Lower lobe of right lung (tissue), 2 donors: ENCODE data around the gene KCNIP3. TPM values are rescaled to one million over a fixed set of nuclear protein-coding genes. Genes with fewer than 3 reads are reported as not detected.

ENCODE experiments used
- ATAC-seq, 2 donors: fragments of 200-7000 bp; cut with Tn5 transposase; one replicate each; pipeline ENCODE4 v1.9.1; 2020 to 2022; ENCODE audit warnings: mild to moderate bottlenecking in 2 of 2, moderate library complexity in 2 of 2
- DNase-seq: peaks from one replicate; pipeline ENCODE4 v3.0.0-alpha.2; 2020
- H3K27ac ChIP-seq: fragments of 200-600 bp; one replicate; pipeline ENCODE4 v1.8.0; 2022
- H3K27me3 ChIP-seq: fragments of 200-600 bp; one replicate; pipeline ENCODE4 v1.8.0; 2022; ENCODE audit warnings: low read depth
- H3K36me3 ChIP-seq: fragments of 200-600 bp; one replicate; pipeline ENCODE4 v1.8.0; 2022; ENCODE audit warnings: mild to moderate bottlenecking
- H3K4me1 ChIP-seq: fragments of 200-600 bp; one replicate; pipeline ENCODE4 v1.8.0; 2022
- H3K4me3 ChIP-seq: fragments of 200-600 bp; one replicate; pipeline ENCODE4 v1.8.0; 2022; ENCODE audit warnings: mild to moderate bottlenecking
- H3K9me3 ChIP-seq: fragments of 200-600 bp; one replicate; pipeline ENCODE4 v1.8.0; 2022
- intact Hi-C: fragments of 100-400 bp; cut with DNase I; formaldehyde crosslinking; loops from one replicate; pipeline ENCODE4 v1.11.0; 2022
- total RNA-seq: library from RNA; stranded (reverse); fragmentation: NEBNext Ultra II Directional; extraction: Animal tissue kit (Norgen Biotek cat#: 25700); gene quantifications from one replicate; pipeline ENCODE4 v1.2.1, GENCODE V29; 2021
- TF ChIP-seq, protein P1 (sequence below): fragments of 200-600 bp; IDR thresholded peaks from one replicate; pipeline ENCODE4 v1.8.0; 2022; ENCODE audit warnings: antibody characterized with exemption, mild to moderate bottlenecking
- donor health status: DM: no; HTN: yes; CAD: no; lungs with severe emphysema.

KCNIP3 gene
- total RNA-seq, 1 donor from 2014 or later = 2.6 TPM

DNA sequence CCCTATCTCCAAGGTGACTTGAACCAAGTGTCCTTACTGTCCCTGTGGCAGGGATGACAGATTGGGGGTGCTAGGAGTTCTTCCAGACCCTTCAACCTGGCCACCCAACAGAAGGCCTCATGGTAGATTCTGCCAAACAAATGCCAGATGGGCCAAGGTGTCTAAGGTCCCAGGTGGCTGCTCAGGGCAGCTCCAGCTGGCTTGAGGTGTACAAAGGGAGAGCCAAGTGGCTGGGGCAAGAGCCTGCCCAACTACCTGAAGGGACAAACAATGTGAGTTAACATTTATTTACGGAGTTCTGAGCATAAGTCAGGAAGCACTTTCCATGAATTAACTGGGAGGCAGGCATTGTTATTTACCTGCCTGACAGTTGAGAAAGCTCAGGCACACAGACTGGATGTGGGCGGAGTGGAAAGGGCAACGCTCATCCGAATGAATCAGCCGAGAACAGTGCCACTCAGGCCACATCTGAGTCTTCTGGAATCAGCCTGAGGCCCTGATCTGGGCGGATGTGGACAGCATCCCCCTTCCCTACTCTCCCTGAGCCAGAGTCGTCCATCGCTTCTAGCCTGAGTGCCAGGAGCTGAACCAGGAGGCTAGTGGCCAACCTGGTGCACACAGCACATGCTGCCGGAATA, 4.4 kb upstream of the KCNIP3 start:
- no peaks in the 10 kb centered on the region for H3K36me3 ChIP-seq
- TF ChIP-seq, protein P1, sequence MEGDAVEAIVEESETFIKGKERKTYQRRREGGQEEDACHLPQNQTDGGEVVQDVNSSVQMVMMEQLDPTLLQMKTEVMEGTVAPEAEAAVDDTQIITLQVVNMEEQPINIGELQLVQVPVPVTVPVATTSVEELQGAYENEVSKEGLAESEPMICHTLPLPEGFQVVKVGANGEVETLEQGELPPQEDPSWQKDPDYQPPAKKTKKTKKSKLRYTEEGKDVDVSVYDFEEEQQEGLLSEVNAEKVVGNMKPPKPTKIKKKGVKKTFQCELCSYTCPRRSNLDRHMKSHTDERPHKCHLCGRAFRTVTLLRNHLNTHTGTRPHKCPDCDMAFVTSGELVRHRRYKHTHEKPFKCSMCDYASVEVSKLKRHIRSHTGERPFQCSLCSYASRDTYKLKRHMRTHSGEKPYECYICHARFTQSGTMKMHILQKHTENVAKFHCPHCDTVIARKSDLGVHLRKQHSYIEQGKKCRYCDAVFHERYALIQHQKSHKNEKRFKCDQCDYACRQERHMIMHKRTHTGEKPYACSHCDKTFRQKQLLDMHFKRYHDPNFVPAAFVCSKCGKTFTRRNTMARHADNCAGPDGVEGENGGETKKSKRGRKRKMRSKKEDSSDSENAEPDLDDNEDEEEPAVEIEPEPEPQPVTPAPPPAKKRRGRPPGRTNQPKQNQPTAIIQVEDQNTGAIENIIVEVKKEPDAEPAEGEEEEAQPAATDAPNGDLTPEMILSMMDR = no peak
- DNase-seq = no peak
- ATAC-seq = no peak
- H3K27ac ChIP-seq = no peak overlapping the region
- no peaks in the 10 kb centered on the region for H3K4me1 ChIP-seq
- intact Hi-C loops = no loop called here
- no peaks in the 10 kb centered on the region for H3K27me3 ChIP-seq
- peaks cover 13% of the 10 kb centered on the region for H3K9me3 ChIP-seq
- H3K4me3 ChIP-seq = no peak overlapping the region

DNA sequence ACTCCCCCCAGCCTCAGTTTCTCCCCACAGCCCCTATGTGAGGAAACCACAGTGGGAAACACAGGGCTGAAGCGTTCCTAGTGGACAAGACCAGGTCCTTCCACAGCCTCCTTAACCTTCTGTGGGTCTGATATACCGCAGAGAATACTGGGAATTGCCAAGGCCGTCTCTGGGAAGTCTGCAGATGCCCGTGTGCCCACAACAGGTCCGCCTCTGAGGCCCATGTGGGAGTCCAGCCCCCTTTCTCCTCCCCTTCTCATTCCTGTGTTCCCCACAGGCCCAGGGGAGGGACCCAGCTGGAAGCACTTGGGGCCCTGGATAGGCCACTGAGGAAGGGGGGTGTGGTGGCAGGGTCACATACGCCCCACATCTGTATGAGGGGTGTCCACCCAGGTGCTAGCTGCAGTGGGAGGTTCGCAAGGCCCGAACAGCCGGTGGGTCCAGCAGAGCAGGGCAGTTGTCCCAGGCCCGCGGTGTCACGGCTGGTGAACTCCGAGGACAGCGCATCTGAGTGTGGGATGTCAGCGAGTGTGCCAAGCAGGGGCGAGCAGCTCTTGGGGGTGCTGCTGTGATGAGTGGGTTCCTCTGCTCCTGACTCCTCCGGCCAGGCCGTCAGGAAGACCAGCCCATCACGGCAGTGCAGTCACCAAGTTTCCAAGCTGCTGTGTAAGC, 2.4 kb upstream of the KCNIP3 start:
- TF ChIP-seq, protein P1 = no peak
- Histone ChIP-seq H3K4me1 (no peaks in the 10 kb centered on the region), H3K27me3 (no peaks in the 10 kb centered on the region), H3K4me3 (no peak overlapping the region), H3K36me3 (no peaks in the 10 kb centered on the region), H3K9me3 (peaks cover 13% of the 10 kb centered on the region), H3K27ac (no peak overlapping the region)
- DNase-seq (no peak), ATAC-seq (no peak)
- intact Hi-C loops = no loop called here

DNA sequence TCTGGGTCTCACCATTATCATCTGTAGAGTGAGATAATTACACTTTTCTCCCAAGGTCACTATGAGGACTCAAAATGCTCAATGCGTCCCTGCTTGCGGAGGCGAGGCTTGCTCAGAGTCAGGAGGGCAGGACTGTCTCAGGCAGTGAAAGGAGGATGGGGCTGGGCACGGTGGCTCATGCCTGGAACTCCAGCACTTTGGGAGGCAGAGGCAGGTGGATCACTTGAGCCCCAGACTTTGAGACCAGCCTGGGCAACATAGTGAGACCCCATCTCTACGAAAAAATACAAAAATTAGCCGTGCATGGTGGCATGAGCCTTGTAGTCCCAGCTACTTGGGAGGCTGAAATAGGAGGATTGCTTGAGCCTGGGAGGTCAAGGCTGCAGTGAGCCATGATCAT, 1.8 kb upstream of the KCNIP3 start:
- DNase-seq (no peak), ATAC-seq (no peak)
- Histone ChIP-seq H3K4me1 (no peaks in the 10 kb centered on the region), H3K9me3 (peaks cover 11% of the 10 kb centered on the region), H3K36me3 (no peaks in the 10 kb centered on the region), H3K4me3 (no peak overlapping the region), H3K27ac (no peak overlapping the region), H3K27me3 (no peaks in the 10 kb centered on the region)
- TF ChIP-seq, protein P1 = no peak
- intact Hi-C loops = no loop called here

DNA sequence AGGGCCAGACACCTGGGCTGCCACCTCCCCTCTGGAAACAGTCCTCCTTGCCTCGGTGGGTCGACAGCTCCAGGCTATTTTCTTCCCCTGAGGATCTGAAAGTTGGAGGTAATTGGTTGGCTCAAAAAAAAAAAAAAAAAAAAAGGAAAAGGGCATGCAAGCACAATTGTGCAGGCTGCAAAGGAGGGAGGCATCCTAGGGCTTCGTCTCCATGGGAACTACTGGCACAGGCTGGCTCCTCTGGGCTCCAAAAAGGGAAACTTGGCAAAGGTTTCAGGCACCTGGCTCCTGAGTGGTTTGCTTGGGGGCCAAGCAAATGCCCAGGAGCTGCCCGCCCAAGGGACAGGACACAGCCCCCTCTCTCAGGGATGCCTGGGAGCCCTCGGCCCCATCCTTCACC, 1.1 kb upstream of the KCNIP3 start:
- Histone ChIP-seq H3K27me3 (no peaks in the 10 kb centered on the region), H3K36me3 (no peaks in the 10 kb centered on the region), H3K27ac (no peak overlapping the region), H3K4me3 (no peak overlapping the region), H3K9me3 (peaks cover 5% of the 10 kb centered on the region), H3K4me1 (no peaks in the 10 kb centered on the region)
- intact Hi-C loops = no loop called here
- no peak for DNase-seq
- no peak for ATAC-seq
- TF ChIP-seq, protein P1 = no peak

DNA sequence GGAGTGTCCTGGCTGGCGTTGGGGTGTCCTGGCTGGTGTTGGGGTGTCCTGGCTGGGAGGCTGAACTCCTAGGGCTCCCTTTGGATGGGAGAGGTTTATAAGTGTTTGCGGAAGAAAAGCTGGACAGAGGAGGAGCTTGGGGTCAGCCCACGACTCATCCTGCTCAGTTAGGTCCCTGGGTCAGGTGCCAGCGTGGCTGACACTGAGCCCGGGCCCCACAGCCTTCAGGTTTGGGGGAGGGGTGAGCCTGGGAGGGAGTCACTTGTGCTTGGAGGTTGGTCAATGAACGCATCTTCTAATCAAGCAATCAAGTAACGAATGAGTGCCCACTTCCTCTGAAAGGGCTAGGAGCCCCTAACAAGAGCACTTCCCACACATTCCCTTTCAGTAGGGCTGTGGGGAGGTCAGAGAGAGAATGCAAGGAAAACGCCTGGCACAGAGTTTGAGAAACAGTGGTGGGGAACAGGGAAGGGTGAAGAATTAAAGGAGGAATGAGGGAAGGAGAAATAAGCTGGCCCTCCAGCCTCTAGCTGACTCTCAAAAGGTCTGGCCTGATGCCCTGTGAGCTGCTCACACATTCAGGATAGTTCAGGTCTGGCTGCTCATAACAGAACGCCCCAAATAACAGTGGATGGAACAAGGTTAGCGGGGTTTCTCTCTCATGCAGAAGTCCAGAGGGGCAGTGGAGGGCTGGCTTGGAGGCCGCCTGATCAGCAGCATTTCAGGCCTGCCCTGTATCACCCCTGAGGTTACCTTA, 670 bp downstream of the KCNIP3 start:
- no peak overlapping the region for H3K27ac ChIP-seq
- intact Hi-C loops = no loop called here
- ATAC-seq (no peak), DNase-seq (no peak)
- TF ChIP-seq, protein P1 = no peak
- no peaks in the 10 kb centered on the region for H3K9me3 ChIP-seq
- no peaks in the 10 kb centered on the region for H3K4me1 ChIP-seq
- no peaks in the 10 kb centered on the region for H3K36me3 ChIP-seq
- no peaks in the 10 kb centered on the region for H3K27me3 ChIP-seq
- H3K4me3 ChIP-seq = no peak overlapping the region
